Left hindlimb (tissue), 1 donor: ENCODE measurements around the gene FYTTD1.

Source experiments
- DNase-seq: peaks from one replicate; pipeline ENCODE4 v3.0.0-alpha.2; 2018

The FYTTD1 gene

GRCh38 chr3:197794115-197794514 lies 44.4 kb downstream of the FYTTD1 start:
- no peak for DNase-seq

- DNase-seq: no peak
Observed at GRCh38 chr3:197795200-197795599, 45.5 kb downstream of the FYTTD1 start.

DNA sequence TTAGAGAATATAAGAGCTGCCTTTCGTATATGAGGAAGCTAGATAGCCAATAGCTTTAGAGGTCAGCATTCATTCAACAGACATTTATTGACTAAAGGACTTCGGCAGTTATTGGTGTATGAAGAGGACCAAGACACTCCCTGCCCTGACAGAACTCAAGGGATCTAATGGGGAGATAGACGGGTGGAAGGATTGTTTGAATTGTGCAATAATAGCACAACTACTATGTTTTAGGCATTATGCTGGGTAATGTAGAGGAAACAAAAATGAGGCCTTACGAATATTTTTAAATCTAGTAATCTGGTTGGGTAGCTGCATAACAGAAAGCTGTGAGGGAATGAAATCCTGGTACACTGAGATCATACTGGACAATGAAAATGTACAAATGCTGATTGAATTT lies 46.4 kb downstream of the FYTTD1 start:
- no peak for DNase-seq

- DNase-seq: no peak
Observed at GRCh38 chr3:197798863-197799262, 49.2 kb downstream of the FYTTD1 start.

DNA sequence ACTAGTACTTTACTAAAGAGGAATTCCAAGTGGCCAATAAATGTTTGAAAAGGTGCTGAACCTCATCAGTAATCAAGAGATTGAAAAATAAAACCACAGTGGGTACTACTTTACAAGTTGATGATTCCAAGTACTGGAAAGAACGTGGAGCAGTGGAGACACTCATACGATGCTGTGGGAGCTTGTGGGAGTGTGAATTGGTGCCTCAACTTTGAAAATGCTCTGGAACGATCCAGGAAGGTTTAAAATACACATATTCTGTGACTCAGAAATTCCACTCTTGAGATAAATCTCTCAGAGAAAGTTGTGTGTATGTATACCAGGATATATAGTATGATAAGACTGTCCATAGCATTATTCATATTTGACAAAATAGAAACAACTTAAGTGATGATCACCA lies 50.7 kb downstream of the FYTTD1 start:
- DNase-seq: no peak

- no peak for DNase-seq
Observed at GRCh38 chr3:197801891-197802778, 52.5 kb downstream of the FYTTD1 start.

DNA sequence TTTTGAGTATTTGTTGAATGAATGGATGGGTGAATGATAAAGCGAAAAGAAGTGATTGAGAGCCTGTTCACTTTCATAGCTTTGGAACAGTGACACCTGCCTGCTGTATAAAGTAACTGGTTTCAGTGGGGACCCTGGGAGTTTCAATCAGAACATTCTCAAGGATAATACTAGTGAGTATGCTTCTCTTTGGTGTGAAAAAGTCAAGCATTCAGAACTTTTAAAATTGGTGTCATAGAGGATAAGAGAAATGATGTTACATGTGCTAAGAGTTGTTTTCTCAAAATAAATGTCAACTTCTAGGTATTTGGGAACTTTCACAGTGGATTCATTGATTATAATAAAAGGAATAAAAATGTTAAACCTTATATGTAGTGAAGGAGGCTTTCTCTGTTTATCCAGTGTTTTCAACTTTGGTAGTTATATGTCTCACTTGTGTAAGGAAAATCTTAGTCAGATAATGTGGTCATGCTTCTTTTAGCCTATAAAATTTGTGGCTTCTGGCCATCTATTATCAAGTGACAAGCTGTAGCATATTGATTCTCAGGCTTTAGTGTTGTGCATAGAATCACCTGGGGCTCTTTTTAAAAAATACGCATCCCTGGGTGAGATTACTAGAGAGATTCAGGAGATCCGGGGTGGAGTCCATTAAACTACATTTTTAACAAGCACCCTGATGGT lies 53.2 kb downstream of the FYTTD1 start:
- DNase-seq: no peak

GRCh38 chr3:197804511-197804910 lies 54.8 kb downstream of the FYTTD1 start:
- no peak for DNase-seq

GRCh38 chr3:197807969-197808587 lies 58.4 kb downstream of the FYTTD1 start:
- no peak for DNase-seq

GRCh38 chr3:197809356-197810020 lies 59.8 kb downstream of the FYTTD1 start:
- DNase-seq: no peak

DNA sequence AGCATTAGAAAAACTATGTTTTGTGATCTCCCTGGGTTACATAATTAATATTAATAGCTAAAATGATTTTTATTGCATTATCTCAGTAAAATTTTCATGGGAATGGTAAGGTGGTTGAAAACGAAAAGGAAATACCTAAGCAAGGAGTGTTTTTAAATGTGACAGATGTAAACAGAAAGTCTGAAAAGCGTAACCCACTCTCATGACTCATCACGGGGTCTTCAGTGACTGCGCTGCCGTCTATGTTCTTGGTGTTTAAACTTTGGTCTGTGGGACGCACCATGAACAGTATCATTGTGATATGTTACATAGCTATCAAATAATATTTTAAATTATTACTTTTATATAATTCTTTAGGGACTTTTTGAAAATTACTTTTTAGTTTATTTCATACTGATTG lies 61.2 kb downstream of the FYTTD1 start:
- no peak for DNase-seq

DNA sequence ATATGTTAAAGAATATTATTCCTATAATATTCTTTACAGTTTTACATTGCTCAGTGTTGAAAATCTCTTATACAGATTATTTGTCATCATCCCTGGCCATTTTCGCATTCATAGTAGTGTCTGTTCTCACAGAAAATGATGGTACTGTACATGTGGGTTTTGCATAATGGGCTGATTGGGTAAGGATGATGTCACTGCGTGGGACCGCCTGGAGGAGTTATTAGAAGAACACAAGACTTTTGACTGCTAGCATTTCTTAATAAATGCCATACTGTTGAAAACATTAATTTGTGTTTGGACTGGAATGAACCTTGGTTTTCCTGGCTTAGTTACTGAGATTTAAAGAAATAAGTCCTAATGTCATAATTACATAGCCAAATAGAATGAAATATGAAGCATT lies 61.7 kb downstream of the FYTTD1 start:
- peak; percentile 45 for DNase-seq

DNA sequence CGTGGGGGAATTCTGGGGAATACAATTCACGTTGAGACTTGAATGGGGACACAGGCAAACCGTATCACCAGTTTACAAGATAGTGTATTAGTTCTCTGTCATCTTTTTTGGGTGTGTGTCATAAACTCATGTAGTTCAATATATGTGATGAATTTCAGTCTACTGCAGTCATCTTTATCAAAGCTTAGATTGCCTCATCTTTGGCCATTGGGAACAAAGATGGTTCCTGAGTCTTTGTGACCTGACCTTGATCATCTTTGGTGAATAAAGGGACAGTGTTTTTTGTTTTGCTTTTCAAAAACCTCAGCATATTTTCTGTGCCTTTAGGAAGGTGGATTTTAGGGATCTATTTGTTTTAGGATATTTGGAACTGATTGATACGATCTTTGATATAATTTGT lies 64.7 kb downstream of the FYTTD1 start:
- no peak for DNase-seq

DNA sequence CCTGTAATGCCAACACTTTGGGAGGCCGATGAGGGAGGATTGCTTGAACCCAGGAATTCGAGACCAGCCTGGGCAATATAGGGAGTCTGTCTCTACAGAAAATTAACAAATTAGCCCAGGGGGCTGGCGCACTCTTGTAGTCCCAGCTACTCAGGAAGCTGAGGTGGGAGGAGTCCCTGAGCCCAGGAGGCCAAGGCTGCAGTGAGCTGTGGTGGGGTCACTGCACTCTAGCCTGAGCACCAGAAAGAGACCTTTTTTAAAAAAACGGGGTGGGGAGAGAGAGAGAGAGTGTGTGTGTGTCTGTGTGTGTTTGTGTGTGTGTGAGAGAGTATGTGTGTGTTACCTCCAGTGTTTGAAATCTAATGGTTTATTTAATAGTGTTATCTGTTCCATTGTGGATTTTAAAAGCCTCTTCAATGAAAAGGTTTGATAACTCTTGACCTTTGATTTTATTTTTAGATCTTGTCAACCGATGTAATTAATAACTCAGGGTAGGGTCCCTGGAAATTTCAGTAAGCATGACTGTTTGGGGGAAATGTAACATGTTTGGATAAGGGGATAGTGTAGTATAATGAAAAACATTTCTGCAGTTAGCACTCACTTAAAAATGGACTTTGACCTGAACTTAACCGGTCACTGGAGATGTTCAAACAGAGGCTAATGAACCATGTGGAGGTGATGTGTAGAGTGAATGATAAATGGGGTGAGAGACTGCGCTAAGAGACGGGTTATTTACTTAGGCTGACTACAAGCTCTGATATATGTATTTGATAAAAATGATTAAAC lies 71.1 kb downstream of the FYTTD1 start:
- no peak for DNase-seq

GRCh38 chr3:197829397-197830045 lies 79.8 kb downstream of the FYTTD1 start:
- no peak for DNase-seq

- no peak for DNase-seq
Observed at GRCh38 chr3:197830308-197830966, 80.8 kb downstream of the FYTTD1 start.

- DNase-seq: no peak
Observed at GRCh38 chr3:197830967-197831313, 81.3 kb downstream of the FYTTD1 start.

DNA sequence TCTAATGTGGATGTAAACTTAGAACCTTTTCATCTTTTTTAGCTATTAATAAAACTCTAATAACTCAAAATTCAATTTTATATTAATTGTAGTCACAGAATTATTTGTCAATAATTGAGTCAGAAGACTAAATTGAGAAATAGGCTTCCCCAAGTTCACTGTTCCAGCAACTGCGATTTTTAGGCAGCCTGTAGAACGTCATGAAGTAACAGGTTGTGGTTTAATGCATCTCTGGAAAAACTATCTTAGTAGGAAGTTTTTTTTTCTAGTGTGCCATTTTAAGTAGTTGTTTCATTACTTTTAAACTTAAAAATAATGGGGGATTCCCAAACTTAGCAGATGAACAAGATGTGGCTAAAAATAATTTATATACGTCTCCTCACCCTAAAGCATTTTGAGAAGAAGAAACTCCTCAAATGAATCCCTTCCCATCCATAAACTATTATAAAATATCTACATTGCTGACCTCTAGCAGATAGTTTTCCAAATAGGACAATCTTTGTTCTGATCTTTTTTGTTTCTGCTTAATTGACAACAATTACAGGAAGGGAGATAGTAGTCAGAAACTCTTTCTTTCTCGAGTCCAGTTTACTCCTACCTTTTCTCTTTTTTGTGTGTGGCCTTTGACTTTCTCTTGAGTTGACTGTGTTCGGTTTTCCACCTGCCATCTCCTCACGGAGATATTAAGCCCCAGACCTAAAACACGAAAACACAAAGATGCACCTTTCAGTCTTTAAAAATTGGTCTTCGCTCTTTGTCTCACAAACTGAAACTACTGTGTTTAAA lies 84.4 kb downstream of the FYTTD1 start:
- no peak for DNase-seq

- DNase-seq: no peak
Observed at GRCh38 chr3:197835509-197835908, 85.8 kb downstream of the FYTTD1 start.

- no peak for DNase-seq
Observed at GRCh38 chr3:197836244-197836643, 86.6 kb downstream of the FYTTD1 start.
